Astrocyte (in vitro differentiated cells and primary cell): ENCODE measurements around the gene RAB29. TPM values are rescaled to one million over a fixed set of nuclear protein-coding genes. Genes with fewer than 3 reads are reported as not detected.
A peak's percentile ranks its signal among the peaks of the same experiment; 100 is the strongest.

ENCODE experiments used
- DNase-seq: peaks from one replicate; pipeline ENCODE4 v3.0.0-alpha.2; 2010; ENCODE audit warnings: low read depth
- FAIRE-seq: peaks from 2 replicates; lab custom pipeline; 2011; peaks lifted over from hg19 to GRCh38; lab: Jason Lieb, UNC
- H2AFZ ChIP-seq: 2 replicates; pipeline ENCODE4 v1.6.0; 2012; ENCODE audit warnings: low read depth, low read length, inconsistent platforms
- H3K27ac ChIP-seq: 2 replicates; pipeline ENCODE4 v1.5.1; 2011; ENCODE audit warnings: low read depth, low read length, inconsistent platforms
- H3K27me3 ChIP-seq: 2 replicates; pipeline ENCODE4 v1.6.0; 2011; ENCODE audit warnings: low read length, inconsistent platforms; ENCODE audit not compliant: insufficient read depth
- H3K36me3 ChIP-seq: 2 replicates; pipeline ENCODE4 v1.5.1; 2011; ENCODE audit warnings: low read length, inconsistent platforms; ENCODE audit not compliant: insufficient read depth
- H3K4me1 ChIP-seq: 2 replicates; pipeline ENCODE4 v1.5.1; 2011; ENCODE audit warnings: low read length, inconsistent platforms; ENCODE audit not compliant: insufficient read depth
- H3K4me2 ChIP-seq: 2 replicates; pipeline ENCODE4 v1.6.0; 2012; ENCODE audit warnings: low read length, inconsistent platforms
- H3K4me3 ChIP-seq: 2 replicates; pipeline ENCODE4 v1.5.1; 2011; ENCODE audit warnings: low read depth, mild to moderate bottlenecking, low read length, inconsistent platforms; ENCODE audit not compliant: insufficient read depth
- H3K79me2 ChIP-seq: 2 replicates; pipeline ENCODE4 v1.6.0; 2012; ENCODE audit warnings: mild to moderate bottlenecking, low read length, inconsistent platforms; ENCODE audit not compliant: insufficient read depth
- H3K9ac ChIP-seq: 2 replicates; pipeline ENCODE4 v1.6.0; 2012; ENCODE audit warnings: mild to moderate bottlenecking, low read length, inconsistent platforms
- H3K9me3 ChIP-seq: 2 replicates; pipeline ENCODE4 v1.5.1; 2012; ENCODE audit warnings: low read depth, mild to moderate bottlenecking, low read length, inconsistent platforms; ENCODE audit not compliant: insufficient read depth
- H4K20me1 ChIP-seq: 2 replicates; pipeline ENCODE4 v1.6.0; 2012; ENCODE audit warnings: low read length, inconsistent platforms; ENCODE audit not compliant: insufficient read depth
- H3K27ac Mint-ChIP-seq: one replicate; pipeline ENCODE4 v1.8.0; 2021; ENCODE audit warnings: mild to moderate bottlenecking, mixed read lengths; ENCODE audit not compliant: unreplicated experiment
- H3K27me3 Mint-ChIP-seq: one replicate; pipeline ENCODE4 v1.8.0; 2021; ENCODE audit warnings: low read depth, mixed read lengths; ENCODE audit not compliant: unreplicated experiment
- H3K36me3 Mint-ChIP-seq: one replicate; pipeline ENCODE4 v1.8.0; 2021; ENCODE audit warnings: low read depth, mixed read lengths; ENCODE audit not compliant: unreplicated experiment
- H3K4me1 Mint-ChIP-seq: one replicate; pipeline ENCODE4 v1.8.0; 2021; ENCODE audit warnings: low read depth, mixed read lengths; ENCODE audit not compliant: unreplicated experiment
- H3K4me3 Mint-ChIP-seq: one replicate; pipeline ENCODE4 v1.8.0; 2021; ENCODE audit warnings: mild to moderate bottlenecking, moderate library complexity, mixed read lengths; ENCODE audit not compliant: unreplicated experiment
- H3K9me3 Mint-ChIP-seq: one replicate; pipeline ENCODE4 v1.8.0; 2021; ENCODE audit warnings: mild to moderate bottlenecking, mixed read lengths; ENCODE audit not compliant: unreplicated experiment
- EZH2 ChIP-seq: IDR thresholded peaks from 2 replicates; pipeline ENCODE4 v1.6.1; 2012; ENCODE audit warnings: mild to moderate bottlenecking, low read length, inconsistent platforms; ENCODE audit not compliant: insufficient read depth
- total RNA-seq: library from RNA; stranded (reverse); gene quantifications from 2 replicates; pipeline ENCODE4 v1.2.1, GENCODE V29; 2021
- TF ChIP-seq, protein P1 (sequence below): IDR thresholded peaks from 2 replicates; pipeline ENCODE4 v1.5.1; 2011; ENCODE audit warnings: low read depth, mild to moderate bottlenecking, inconsistent platforms, low read length, moderate library complexity; ENCODE audit not compliant: insufficient read depth

RAB29 gene
- total RNA-seq, 1 donor from 2014 or later = 13.3 TPM

DNA sequence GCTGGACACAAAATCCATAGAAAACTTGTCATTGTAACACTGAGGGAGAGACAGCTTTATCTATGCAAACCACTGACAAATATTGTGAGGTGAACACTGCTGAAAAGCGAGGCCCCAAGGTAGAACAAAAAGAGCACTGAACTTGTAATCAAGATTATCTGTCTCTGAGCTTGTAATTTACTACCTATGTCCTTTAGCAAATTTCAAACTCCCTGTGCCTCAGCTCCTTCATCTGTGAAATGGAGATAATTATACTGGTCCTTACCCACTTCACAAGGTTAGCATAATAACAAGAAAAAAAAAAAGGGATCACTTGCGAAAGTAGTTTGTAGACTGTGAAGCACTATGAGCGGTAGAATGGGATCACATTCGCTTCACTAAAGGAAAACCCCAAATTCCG, 20.4 kb downstream of the RAB29 start:
- no peaks in the 10 kb centered on the region for H4K20me1 ChIP-seq
- peaks cover 3% of the 10 kb centered on the region for H3K4me1 ChIP-seq
- Mint-ChIP-seq H3K9me3 (peaks cover 2% of the 10 kb centered on the region), H3K4me3 (no peak overlapping the region), H3K36me3 (peaks cover 5% of the 10 kb centered on the region), H3K27me3 (peaks cover 2% of the 10 kb centered on the region), H3K4me1 (no peaks in the 10 kb centered on the region), H3K27ac (no peak overlapping the region)
- H3K4me3 ChIP-seq = no peak overlapping the region
- H3K27me3 ChIP-seq = peaks cover 17% of the 10 kb centered on the region
- no peaks in the 10 kb centered on the region for H3K79me2 ChIP-seq
- no peak for DNase-seq
- H3K27ac ChIP-seq = no peak overlapping the region
- TF ChIP-seq, protein P1, sequence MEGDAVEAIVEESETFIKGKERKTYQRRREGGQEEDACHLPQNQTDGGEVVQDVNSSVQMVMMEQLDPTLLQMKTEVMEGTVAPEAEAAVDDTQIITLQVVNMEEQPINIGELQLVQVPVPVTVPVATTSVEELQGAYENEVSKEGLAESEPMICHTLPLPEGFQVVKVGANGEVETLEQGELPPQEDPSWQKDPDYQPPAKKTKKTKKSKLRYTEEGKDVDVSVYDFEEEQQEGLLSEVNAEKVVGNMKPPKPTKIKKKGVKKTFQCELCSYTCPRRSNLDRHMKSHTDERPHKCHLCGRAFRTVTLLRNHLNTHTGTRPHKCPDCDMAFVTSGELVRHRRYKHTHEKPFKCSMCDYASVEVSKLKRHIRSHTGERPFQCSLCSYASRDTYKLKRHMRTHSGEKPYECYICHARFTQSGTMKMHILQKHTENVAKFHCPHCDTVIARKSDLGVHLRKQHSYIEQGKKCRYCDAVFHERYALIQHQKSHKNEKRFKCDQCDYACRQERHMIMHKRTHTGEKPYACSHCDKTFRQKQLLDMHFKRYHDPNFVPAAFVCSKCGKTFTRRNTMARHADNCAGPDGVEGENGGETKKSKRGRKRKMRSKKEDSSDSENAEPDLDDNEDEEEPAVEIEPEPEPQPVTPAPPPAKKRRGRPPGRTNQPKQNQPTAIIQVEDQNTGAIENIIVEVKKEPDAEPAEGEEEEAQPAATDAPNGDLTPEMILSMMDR = no peak
- no peak for TF ChIP-seq EZH2
- H3K9ac ChIP-seq = no peak overlapping the region
- H3K4me2 ChIP-seq = no peak overlapping the region
- H3K9me3 ChIP-seq = no peaks in the 10 kb centered on the region
- FAIRE-seq = no peak
- no peaks in the 10 kb centered on the region for H3K36me3 ChIP-seq
- H2AFZ ChIP-seq = no peak overlapping the region

DNA sequence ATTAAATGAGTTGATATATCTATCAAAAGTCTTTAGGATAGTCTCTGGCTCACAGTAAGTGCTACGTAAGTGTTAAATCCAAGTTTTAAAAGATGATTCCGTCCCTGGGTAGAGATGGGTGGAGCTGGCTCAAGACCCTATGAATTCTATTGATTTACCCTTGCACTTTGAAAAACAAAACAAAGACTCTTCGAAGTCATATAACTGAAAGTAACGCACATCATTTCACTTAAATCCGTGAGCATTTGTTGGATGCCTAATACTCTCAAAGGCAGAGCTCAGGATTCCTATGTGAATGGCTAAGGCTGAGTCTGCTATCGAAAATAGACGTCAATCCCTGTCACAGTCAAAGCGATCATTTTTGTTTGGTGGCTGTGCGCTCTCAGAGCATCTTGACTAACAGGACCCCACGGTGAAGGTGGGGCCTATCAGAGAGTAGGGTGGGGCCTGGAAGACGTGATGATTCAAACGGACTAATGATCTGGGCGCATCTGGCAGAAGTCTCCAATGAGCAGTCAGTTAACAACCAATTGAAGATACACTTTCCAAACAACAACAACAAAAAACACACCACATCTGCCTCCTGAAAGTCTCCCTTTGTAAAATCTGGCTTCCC, 24.1 kb downstream of the RAB29 start:
- TF ChIP-seq, protein P1 = no peak
- TF ChIP-seq EZH2 = no peak
- H3K27ac Mint-ChIP-seq = no peak overlapping the region
- Histone ChIP-seq H3K9me3 (no peaks in the 10 kb centered on the region), H3K4me2 (no peak overlapping the region), H4K20me1 (peaks cover 30% of the 10 kb centered on the region), H3K27ac (no peak overlapping the region), H2AFZ (peak overlapping the region; percentile 93), H3K27me3 (peaks cover 15% of the 10 kb centered on the region), H3K9ac (no peak overlapping the region), H3K79me2 (peaks cover 33% of the 10 kb centered on the region), H3K4me1 (peaks cover 15% of the 10 kb centered on the region), H3K36me3 (peaks cover 2% of the 10 kb centered on the region), H3K4me3 (no peak overlapping the region)
- FAIRE-seq (no peak), DNase-seq (no peak)
- H3K4me1 Mint-ChIP-seq = peaks cover 11% of the 10 kb centered on the region
- peaks cover under 1% of the 10 kb centered on the region for H3K27me3 Mint-ChIP-seq
- H3K36me3 Mint-ChIP-seq = peaks cover 5% of the 10 kb centered on the region
- peak overlapping the region; percentile 92 for H3K4me3 Mint-ChIP-seq
- peaks cover under 1% of the 10 kb centered on the region for H3K9me3 Mint-ChIP-seq
